ENCODE data around the gene NT5DC2. TPM values are rescaled to one million over a fixed set of nuclear protein-coding genes. Genes with fewer than 3 reads are reported as not detected.

Gene NT5DC2
- total RNA-seq, 1 experiment from 2014 or later, result 377 TPM

DNA sequence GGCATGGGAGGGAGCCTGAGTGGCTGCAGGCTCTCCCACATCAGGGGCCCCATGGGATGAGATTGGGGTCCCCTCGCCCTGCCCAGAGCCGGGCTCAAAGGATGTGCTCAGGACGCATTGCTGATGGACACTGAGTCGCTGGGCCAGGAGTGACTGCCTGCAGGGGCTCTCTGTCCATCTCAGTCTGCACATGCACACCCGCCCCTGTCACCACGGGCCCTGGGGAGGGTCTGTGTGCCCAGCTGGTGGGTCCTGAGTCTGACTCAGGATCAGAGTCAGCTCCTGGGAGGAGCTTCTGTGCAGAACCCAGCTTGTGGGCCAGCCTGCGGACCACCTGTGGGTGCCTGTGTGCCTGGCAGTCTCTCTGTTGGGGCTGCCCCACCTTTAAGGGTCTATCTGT is 20.4 kb downstream of the NT5DC2 start:
- no peaks in the 10 kb centered on the region; the same call in 1 of the 2 replicates for H3K27me3 Mint-ChIP-seq (ENCODE audit: low read depth)
- ChIA-PET POLR2A (interaction anchor here (1.0 kb wide), 1 partner anchor 11 kb away, joined by 3 read pairs; no protein-coding TSS in a partner anchor), CTCF (no interaction called here)
- H3K27ac Mint-ChIP-seq, result no peak overlapping the region
- DNase-seq (ENCODE audit: low spot score) (no peak), ATAC-seq (no peak)
- H3K4me3 Mint-ChIP-seq, result no peak overlapping the region
- H3K9me3 Mint-ChIP-seq, result no peaks in the 10 kb centered on the region
- H3K36me3 Mint-ChIP-seq, result no peaks in the 10 kb centered on the region
- TF ChIP-seq, protein P1, sequence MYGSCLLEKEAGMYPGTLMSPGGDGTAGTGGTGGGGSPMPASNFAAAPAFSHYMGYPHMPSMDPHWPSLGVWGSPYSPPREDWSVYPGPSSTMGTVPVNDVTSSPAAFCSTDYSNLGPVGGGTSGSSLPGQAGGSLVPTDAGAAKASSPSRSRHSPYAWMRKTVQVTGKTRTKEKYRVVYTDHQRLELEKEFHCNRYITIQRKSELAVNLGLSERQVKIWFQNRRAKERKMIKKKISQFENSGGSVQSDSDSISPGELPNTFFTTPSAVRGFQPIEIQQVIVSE (CRISPR knock-in tag; IDR thresholded peaks at IDR 0.05; ENCODE audit: borderline replicate concordance), result no peak
- TF ChIP-seq MXD4 (CRISPR knock-in tag; IDR thresholded peaks at IDR 0.05; ENCODE audit: borderline replicate concordance), result no peak
- TF ChIP-seq, protein P2, sequence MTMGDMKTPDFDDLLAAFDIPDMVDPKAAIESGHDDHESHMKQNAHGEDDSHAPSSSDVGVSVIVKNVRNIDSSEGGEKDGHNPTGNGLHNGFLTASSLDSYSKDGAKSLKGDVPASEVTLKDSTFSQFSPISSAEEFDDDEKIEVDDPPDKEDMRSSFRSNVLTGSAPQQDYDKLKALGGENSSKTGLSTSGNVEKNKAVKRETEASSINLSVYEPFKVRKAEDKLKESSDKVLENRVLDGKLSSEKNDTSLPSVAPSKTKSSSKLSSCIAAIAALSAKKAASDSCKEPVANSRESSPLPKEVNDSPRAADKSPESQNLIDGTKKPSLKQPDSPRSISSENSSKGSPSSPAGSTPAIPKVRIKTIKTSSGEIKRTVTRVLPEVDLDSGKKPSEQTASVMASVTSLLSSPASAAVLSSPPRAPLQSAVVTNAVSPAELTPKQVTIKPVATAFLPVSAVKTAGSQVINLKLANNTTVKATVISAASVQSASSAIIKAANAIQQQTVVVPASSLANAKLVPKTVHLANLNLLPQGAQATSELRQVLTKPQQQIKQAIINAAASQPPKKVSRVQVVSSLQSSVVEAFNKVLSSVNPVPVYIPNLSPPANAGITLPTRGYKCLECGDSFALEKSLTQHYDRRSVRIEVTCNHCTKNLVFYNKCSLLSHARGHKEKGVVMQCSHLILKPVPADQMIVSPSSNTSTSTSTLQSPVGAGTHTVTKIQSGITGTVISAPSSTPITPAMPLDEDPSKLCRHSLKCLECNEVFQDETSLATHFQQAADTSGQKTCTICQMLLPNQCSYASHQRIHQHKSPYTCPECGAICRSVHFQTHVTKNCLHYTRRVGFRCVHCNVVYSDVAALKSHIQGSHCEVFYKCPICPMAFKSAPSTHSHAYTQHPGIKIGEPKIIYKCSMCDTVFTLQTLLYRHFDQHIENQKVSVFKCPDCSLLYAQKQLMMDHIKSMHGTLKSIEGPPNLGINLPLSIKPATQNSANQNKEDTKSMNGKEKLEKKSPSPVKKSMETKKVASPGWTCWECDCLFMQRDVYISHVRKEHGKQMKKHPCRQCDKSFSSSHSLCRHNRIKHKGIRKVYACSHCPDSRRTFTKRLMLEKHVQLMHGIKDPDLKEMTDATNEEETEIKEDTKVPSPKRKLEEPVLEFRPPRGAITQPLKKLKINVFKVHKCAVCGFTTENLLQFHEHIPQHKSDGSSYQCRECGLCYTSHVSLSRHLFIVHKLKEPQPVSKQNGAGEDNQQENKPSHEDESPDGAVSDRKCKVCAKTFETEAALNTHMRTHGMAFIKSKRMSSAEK (CRISPR knock-in tag; IDR thresholded peaks at IDR 0.05; ENCODE audit: borderline replicate concordance), result no peak
- TF ChIP-seq SMAD3 (CRISPR knock-in tag; IDR thresholded peaks at IDR 0.05; ENCODE audit: borderline replicate concordance), result no peak
- TF ChIP-seq, protein P3, sequence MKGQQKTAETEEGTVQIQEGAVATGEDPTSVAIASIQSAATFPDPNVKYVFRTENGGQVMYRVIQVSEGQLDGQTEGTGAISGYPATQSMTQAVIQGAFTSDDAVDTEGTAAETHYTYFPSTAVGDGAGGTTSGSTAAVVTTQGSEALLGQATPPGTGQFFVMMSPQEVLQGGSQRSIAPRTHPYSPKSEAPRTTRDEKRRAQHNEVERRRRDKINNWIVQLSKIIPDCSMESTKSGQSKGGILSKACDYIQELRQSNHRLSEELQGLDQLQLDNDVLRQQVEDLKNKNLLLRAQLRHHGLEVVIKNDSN (CRISPR knock-in tag; IDR thresholded peaks at IDR 0.05), result no peak
- TF ChIP-seq ZNF671 (CRISPR knock-in tag; IDR thresholded peaks at IDR 0.05), result no peak
- TF ChIP-seq, protein P4, sequence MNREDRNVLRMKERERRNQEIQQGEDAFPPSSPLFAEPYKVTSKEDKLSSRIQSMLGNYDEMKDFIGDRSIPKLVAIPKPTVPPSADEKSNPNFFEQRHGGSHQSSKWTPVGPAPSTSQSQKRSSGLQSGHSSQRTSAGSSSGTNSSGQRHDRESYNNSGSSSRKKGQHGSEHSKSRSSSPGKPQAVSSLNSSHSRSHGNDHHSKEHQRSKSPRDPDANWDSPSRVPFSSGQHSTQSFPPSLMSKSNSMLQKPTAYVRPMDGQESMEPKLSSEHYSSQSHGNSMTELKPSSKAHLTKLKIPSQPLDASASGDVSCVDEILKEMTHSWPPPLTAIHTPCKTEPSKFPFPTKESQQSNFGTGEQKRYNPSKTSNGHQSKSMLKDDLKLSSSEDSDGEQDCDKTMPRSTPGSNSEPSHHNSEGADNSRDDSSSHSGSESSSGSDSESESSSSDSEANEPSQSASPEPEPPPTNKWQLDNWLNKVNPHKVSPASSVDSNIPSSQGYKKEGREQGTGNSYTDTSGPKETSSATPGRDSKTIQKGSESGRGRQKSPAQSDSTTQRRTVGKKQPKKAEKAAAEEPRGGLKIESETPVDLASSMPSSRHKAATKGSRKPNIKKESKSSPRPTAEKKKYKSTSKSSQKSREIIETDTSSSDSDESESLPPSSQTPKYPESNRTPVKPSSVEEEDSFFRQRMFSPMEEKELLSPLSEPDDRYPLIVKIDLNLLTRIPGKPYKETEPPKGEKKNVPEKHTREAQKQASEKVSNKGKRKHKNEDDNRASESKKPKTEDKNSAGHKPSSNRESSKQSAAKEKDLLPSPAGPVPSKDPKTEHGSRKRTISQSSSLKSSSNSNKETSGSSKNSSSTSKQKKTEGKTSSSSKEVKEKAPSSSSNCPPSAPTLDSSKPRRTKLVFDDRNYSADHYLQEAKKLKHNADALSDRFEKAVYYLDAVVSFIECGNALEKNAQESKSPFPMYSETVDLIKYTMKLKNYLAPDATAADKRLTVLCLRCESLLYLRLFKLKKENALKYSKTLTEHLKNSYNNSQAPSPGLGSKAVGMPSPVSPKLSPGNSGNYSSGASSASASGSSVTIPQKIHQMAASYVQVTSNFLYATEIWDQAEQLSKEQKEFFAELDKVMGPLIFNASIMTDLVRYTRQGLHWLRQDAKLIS (CRISPR knock-in tag; IDR thresholded peaks at IDR 0.05; ENCODE audit: borderline replicate concordance), result no peak
- TF ChIP-seq, protein P5, sequence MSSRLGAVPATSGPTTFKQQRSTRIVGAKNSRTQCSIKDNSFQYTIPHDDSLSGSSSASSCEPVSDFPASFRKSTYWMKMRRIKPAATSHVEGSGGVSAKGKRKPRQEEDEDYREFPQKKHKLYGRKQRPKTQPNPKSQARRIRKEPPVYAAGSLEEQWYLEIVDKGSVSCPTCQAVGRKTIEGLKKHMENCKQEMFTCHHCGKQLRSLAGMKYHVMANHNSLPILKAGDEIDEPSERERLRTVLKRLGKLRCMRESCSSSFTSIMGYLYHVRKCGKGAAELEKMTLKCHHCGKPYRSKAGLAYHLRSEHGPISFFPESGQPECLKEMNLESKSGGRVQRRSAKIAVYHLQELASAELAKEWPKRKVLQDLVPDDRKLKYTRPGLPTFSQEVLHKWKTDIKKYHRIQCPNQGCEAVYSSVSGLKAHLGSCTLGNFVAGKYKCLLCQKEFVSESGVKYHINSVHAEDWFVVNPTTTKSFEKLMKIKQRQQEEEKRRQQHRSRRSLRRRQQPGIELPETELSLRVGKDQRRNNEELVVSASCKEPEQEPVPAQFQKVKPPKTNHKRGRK (CRISPR knock-in tag; IDR thresholded peaks at IDR 0.05; ENCODE audit: borderline replicate concordance), result no peak
- TF ChIP-seq CREM (CRISPR knock-in tag; IDR thresholded peaks at IDR 0.05), result no peak
- TF ChIP-seq, protein P6, sequence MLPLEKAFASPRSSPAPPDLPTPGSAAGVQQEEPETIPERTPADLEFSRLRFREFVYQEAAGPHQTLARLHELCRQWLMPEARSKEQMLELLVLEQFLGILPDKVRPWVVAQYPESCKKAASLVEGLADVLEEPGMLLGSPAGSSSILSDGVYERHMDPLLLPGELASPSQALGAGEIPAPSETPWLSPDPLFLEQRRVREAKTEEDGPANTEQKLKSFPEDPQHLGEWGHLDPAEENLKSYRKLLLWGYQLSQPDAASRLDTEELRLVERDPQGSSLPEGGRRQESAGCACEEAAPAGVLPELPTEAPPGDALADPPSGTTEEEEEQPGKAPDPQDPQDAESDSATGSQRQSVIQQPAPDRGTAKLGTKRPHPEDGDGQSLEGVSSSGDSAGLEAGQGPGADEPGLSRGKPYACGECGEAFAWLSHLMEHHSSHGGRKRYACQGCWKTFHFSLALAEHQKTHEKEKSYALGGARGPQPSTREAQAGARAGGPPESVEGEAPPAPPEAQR (CRISPR knock-in tag; IDR thresholded peaks at IDR 0.05), result no peak
- TF ChIP-seq NFE2L1 (CRISPR knock-in tag; IDR thresholded peaks at IDR 0.05), result no peak
- no peak for TF ChIP-seq ATF1 (CRISPR knock-in tag; IDR thresholded peaks at IDR 0.05)
- TF ChIP-seq NFATC4 (CRISPR knock-in tag; IDR thresholded peaks at IDR 0.05), result no peak
- TF ChIP-seq SP1 (CRISPR knock-in tag; conservative IDR thresholded peaks at IDR 0.05), result no peak
- no peak for TF ChIP-seq RORB (CRISPR knock-in tag; IDR thresholded peaks at IDR 0.05)
- TF ChIP-seq, protein P7, sequence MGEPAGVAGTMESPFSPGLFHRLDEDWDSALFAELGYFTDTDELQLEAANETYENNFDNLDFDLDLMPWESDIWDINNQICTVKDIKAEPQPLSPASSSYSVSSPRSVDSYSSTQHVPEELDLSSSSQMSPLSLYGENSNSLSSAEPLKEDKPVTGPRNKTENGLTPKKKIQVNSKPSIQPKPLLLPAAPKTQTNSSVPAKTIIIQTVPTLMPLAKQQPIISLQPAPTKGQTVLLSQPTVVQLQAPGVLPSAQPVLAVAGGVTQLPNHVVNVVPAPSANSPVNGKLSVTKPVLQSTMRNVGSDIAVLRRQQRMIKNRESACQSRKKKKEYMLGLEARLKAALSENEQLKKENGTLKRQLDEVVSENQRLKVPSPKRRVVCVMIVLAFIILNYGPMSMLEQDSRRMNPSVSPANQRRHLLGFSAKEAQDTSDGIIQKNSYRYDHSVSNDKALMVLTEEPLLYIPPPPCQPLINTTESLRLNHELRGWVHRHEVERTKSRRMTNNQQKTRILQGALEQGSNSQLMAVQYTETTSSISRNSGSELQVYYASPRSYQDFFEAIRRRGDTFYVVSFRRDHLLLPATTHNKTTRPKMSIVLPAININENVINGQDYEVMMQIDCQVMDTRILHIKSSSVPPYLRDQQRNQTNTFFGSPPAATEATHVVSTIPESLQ (CRISPR knock-in tag; IDR thresholded peaks at IDR 0.05), result no peak
- no peak for TF ChIP-seq OVOL2 (CRISPR knock-in tag; IDR thresholded peaks at IDR 0.05; ENCODE audit: borderline replicate concordance)
- TF ChIP-seq CREB1 (CRISPR knock-in tag; IDR thresholded peaks at IDR 0.05), result no peak
- TF ChIP-seq ZNF232 (CRISPR knock-in tag; IDR thresholded peaks at IDR 0.05), result no peak
- H3K4me1 Mint-ChIP-seq, result peaks cover 1% of the 10 kb centered on the region

Data from WTC11 (cell line).